GM19455 (cell line): ENCODE results near the gene CLN6.
A peak's percentile ranks its signal among the peaks of the same experiment; 100 is the strongest.

Source experiments
- ATAC-seq: cut with Tn5 transposase; IDR thresholded peaks from one replicate; pipeline ENCODE4 v1.9.1; 2021; ENCODE audit not compliant: unreplicated experiment

CLN6 gene

DNA sequence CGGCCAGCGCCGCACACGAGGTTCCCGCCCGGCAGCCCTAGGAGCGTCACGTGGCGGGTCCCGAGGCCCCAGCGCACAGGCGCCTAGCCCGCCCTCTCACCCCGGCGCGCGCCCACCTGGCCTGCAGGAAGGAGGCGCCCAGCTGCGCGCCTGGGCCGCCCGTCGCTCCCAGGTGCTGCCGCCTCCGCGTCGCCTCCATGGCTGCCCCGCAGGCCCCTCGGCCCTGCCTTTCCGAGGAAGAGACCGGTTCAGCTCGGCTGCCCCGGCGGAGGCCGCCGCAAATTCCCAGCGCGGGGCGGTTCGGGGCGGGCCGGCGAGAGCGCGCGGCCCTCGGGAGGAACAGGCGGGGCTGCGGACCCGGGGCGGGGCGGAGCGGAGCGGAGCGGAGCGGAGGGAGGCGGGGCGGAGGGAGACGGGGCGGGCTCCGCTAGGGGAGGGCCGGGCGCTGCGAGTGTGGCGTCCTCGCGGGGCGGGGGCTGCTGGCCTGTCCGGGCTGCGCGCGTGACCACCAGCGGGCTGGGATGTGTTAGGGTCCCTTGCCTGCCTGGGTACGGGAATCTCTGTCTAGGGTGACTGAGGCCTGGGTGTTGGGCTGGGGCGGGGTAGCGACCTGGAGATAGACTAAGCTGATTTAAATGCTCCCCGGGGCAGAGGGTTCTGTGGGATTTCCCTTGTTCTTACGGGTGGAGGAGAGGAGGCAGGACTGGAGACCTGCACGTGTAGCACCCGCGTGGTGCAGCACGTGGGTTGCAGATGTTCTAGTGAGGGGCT is at the start of gene CLN6:
CLN6 (minus strand) TSS at position 343 of the 771 bp plus-strand sequence; CDS start at position 199, 144 bp downstream.
- ATAC-seq = peak; percentile 80

DNA sequence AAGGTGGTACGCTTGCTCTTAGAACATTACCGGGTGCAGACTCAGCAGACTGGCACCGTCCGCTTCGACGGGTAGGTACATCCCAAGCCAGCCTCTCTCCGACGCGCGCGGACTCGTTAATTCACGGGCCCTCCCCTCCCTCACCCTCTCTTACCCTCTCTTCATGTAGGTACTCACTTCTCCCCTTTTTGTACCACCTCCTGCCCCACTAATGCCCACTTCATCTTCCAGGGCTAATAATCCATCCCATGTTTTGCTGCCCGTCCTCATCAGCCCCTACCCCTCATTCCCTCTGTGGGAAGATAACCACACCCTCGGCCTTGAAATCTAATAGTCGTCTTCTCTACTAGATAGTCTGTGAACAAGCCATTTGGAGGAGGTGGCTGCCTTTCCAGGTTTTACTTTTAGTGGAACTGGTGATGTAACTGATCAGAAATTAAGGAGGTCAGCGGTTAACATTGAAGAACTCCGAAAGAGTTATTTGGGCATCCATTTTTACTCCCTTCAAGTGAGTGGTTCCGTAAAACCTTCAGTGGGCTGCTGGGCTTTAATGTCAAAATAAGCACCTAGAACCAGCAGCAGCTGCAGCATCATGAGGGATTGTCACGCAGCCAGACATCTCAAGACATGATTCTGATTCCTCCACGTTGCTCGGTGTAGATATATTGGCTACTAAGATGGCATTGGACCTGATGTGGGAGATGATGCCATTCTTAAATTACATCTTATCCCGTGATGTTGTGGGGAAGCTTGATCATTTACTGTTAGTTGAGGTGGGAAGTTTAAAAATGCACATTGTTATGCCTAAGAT is 49.3 kb upstream of the CLN6 start:
- peak; percentile 14 for ATAC-seq

DNA sequence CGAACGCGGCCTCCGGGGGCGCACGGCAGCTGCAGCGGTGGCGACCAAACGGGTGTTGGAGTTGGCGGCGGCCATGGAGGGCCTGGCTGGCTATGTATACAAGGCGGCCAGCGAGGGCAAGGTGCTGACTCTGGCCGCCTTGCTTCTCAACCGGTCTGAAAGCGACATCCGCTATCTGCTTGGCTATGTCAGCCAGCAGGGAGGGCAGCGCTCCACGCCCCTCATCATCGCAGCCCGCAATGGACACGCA is 48.7 kb upstream of the CLN6 start:
- ATAC-seq = no peak

DNA sequence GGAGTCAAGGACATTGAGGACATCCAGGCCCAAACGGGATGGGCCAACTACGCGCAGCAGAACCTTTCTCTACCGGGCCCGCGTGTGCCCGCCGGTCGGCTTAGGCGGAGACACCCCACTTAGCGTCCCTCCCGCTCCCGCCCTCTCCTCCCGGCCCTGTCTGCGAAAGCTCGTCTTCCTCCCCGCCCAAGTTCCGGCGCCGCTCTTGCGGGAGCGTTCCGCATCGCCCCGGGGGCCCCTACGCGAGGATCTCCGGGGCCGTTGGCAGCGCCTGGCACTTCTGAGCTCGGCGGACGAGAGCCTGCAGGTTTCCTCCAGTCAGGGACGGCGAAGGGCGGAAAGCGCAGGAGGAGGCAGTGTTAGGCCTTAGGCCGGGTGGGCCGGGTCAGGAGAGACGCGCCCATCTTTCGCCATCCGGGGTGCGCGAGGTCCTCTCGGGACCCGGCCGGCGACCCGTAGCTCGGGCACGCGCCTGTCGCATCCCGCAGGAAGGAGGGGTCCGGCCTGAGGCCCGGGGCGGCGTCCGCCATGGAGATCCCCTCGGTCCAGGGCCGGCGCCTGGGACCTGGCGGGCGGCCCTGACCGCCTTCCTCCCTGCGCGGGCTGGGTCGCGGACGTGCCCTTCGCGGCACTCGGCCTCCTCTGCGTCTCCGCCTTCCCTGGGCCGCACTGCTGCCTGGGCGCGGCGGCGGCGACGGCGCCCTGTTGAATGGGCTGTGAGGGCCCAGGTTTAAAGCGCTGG is 48.2 kb upstream of the CLN6 start, which contains the start of gene FEM1B:
FEM1B (plus strand) TSS at position 143 of the 742 bp plus-strand sequence. CDS start 673 bp downstream, outside the sequence.
- peak; percentile 78 for ATAC-seq

DNA sequence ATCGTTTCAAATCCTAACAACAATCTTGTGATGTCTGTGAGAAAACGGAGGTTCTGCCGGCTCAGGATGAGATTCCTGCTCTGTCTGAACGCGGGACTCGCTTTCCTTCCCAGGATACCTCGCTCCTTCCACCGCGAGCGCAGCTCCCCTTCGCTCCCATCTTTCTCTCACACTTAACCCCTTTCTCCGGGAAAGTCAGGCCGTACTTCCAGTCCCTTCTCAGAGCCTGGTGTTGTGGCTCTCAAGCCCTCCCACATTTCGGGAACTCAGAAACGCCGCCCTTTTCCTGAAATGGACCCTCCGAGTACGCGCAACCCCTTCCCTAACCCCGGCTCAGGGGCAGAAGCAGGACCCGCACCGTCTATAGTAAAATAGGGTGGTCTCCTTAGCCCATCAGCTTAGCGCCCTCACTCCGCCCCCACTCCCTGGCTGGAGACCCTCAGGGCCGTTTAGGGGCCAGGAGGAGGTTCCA is 47.6 kb upstream of the CLN6 start:
- ATAC-seq = peak; percentile 1

DNA sequence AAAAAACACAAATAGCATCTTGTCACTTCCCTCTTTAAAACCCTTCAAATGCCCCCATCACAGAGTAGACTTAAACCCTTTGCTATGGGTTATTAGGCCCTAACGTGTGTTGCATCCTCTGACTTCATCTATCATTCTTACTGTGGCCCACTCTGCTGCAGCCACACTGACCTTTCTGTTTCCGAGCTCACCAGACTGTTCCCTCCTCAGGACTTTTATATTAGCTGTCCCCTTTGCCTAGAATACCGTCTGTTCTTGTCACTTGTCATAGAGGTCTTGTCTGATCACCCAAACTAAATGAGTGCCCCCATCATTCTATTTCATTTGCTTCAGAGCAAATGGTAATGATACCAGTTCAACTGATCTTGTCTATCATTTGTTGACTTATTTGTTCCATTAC is 47.1 kb upstream of the CLN6 start:
- ATAC-seq = no peak

DNA sequence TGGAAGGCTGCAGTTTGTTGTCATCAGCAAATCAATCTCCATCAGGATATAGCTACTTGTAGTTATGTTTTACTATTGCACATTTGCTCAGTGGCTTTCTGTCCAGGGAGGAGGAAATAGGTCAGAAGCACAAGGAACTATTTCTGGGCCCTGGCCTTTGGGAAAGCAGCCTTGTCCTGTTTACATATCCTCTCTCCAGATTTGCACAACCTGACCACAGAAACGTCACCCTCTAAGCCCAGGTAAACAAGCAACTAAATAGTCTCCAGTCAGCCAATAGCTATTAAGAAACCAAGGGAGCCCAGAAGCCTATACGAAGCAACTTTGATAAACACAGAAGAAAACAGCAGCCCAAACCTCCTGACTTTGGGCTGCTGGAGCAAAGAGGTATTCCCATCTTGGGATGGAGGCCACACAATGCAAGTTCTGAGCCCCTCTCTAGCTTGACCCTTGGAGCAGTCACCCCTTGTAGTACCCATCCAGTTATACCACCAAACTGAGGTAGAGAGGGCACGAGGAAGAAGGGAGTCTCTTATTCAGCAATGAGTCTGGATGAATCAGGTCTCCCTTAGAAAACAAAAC is 45.7 kb upstream of the CLN6 start:
- no peak for ATAC-seq

DNA sequence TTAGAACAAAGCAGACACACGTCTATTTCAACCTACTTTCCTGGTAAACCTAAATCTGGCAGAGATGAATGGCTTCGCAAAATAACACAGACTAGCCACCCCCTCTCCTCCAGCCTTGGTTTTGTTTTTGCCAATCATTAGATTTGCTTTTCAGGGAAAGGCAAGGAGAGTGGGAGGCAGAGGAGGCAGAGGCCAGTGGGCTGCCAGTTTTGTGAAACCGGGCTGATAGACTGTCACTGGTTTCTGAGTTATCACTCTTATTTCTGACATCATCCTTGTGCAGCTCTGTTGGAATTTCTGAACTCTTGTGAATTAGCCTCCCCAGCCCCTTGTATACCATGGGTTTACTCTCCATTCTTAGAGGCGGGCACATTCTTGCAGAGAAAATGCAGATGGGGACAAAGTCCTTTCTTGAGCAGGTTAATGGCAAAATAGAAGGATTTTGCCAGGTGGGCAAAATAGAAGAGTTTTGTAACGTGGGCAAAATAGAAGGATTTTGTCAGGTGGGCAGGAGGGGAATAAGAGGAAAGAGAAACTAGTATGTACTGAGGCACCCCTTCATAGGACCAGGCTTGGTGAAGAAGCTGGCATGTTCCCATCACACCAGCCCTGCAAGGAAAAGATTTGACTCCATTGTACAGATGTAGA is 44.8 kb upstream of the CLN6 start:
- no peak for ATAC-seq

DNA sequence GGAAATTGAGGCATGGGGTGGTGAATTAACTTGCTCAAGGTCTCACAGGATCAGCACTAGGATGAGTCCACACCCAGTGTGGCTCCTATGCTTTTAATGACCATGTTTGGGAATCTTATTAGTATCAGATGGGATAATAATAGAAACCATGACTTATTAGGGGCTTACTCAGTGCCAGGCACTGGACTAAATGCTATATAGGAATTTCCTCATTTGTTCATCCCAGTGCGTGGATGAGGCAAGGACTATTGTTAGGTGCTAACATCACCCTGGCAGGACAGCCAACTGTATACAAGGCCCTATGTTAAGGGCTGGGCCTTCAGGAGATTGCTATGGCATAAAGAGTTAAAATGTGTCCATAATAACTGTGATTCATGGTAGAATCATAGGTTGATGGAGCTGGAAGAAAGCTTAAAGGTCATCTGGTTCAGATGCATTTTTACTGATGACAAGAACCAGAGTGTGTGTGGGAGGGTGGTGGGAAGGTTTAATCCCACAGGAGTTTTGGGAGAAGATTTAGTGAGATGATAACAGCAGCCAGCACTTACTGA is 43.3 kb upstream of the CLN6 start:
- no peak for ATAC-seq

DNA sequence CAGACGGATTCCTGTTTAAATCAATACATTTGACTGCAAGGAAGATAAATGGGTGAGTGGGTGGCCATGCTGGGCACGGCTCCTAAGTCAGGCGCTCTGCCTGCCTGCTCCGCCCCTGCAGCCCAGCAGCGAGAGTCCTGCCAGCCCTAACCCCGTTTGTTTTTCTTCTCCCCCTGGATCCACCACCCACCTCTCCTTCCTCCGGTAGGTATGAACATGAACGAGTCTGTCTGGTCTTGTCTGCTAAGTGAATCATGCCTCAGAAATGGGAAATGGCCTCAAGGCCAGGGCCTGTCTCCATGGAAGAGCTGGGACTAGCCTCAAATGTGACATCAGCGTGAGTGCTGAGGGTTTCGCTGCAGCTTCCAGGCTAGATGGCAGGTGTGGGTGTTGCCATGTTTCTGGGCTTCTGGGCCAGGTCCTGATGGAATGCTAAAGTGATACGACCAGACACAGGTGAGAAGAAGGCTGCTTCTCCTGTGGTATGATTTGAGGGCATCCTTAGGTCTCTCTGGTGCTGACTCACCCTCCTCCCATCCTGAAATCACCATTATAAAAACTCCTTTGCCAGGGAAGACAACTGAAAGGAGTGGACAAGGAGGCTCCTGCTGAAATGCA is 42.4 kb upstream of the CLN6 start:
- ATAC-seq = no peak

DNA sequence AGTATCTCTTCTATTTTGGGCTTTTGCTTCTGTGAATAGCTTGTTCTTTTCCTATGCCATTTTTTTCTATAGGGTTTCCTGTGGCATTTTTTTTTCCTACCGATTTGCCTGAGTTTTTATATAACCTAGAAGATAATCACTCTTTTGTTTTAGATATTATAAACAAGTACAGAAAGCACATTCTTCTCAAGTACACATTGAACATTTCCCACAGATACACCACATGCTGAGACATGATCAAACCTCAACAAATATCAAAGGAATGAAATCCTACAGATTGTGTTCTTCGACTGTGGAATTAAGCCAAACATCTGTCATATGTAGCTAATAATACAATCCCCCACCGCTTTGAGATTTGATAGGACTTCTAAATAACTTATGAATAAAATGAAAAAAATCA is 38.9 kb upstream of the CLN6 start:
- no peak for ATAC-seq

DNA sequence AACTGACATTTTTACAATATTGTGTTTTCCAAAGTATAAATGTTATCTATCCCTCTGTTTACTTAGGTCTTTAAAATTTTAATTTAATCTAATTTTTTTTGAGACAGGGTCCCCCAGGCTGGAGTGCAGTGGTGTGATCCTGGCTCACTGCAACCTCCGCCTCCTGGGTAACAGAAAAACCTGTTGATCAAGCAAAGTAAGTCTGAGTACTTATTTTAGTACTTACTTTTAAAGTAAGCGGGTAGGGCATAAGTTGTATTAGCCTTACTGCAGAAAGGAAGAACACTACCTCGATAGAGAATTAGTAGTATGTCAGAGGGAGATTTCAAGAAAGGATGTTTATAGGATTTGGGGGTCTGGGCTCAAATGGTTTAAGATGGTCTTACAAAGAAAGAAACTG is 36.1 kb upstream of the CLN6 start:
- ATAC-seq = no peak

DNA sequence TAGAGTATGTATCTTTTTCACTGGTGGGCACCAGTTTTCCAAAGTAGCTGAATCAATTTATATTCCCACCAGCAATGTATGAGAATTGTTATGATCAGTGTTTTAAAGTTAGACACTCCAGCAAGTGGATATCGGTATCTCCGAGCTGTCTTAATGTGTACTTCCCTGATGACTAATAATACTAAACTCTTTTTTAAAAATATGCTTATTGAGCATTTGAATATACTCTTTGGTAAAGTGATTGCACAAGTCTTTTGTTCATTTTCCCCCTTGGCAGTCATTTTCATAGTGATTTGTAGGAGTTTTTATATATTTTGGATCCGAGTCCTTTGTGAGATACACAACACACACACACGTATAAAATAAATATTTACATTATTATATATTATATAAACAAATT is 35.6 kb upstream of the CLN6 start:
- ATAC-seq = no peak

DNA sequence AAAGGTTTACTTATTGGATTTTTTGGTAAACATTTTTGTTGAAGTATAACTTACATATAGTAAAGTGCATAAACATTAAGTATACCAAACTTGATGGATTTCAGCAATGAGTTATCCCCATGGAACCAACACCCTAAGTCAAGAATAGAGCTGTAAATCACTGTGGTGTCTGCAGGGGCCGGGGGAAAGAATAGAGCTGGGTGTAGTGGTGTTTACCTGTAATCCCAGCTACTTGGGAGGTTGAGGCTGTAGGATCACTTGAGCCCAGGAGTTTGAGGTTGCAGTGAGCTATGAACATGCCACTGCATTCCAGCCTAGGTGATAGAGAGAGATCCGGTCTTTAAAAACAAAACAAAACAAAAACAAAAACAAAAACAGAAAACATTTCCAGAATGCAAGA is 34.8 kb upstream of the CLN6 start:
- ATAC-seq = no peak

DNA sequence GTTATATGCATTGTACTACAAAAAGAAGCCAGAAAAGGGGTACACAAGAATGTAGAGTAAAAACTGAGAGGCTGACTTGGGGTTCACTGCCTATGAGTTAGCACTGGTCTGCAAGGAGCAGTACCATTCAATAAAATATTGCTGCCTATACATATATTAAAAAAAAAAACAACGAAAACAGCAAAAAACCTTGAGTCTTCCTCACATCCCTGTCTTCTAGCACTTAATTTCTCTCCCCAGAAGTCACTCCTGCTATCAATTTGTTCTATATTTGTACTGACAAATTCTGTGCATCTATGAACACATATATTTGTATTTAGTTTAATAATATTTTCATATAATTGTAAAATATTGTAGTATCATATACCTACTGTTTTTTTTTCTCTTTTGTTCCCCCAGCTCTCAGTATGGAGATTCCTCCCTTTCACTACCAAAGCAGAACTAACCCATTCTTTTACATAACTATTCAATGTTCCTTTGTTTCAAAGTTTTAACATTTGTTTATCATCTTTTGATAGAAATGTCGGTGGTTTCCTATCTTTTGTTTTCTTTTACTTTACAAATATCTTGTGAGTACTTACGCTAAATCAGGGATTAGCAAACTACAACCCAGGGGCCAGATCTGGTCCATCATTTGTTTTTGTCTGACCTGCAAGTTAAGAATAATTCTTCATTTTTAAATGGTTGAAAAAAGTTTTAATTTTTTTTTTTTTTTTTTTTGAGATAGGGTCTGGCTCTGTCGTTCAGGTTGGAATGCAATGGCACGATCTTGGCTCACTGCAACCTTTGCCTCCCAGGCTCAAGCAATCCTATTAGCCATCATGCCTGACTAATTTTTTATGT is 33.2 kb upstream of the CLN6 start:
- no peak for ATAC-seq

DNA sequence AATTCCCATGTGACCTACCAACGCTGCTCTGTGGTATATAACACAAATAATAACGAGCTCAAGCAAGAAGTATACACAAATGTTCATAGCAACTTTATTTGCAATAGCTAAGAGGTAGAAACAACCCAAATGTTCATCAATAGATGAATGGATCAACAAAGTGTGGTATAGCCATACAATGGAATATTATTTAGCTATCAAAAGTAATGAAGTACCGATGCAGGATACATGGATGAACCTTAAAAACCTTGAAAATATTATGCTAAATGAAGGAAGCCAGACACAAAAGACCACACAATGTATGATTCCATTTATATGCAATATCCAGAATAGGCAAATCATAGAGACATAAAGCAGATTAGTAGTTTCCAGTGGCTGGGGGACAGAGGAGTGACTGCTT is 32.5 kb upstream of the CLN6 start:
- no peak for ATAC-seq

DNA sequence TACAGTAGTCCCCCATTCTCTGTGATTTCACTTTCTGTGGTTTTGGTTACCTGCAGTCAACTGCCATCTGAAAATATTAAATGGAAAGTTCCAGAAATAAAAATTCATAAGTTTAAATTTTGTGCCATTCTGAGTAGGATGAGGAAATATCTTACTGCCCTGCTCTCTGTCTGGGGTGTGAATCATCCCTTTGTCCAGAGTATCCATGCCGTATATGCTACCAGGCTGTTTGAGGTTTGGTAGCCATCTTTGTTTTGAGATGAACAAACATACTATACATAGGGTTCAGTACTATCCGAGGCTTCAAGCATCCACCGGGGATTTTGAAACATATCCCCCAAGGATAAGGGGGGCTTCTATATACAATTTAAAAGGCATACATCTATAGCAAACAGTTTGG is 31.7 kb upstream of the CLN6 start:
- ATAC-seq = no peak

DNA sequence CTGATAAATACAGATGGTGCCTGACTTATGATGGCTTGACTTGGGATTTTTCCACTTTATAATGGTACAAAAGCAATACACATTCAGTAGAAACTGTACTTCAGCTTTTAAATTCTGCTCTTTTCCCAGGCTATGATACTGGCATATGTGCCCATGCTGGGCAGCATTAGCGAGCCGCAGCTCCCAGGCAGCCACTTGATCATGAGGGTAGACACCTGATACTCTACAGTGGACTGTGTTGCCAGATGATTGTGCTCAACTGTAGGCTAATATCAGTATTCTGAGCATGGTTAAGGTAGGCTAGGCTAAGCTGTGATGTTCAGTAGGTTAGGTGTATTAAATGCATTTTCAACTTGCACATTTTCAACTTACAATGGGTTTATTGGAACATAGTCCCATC is 30.4 kb upstream of the CLN6 start:
- ATAC-seq = no peak

DNA sequence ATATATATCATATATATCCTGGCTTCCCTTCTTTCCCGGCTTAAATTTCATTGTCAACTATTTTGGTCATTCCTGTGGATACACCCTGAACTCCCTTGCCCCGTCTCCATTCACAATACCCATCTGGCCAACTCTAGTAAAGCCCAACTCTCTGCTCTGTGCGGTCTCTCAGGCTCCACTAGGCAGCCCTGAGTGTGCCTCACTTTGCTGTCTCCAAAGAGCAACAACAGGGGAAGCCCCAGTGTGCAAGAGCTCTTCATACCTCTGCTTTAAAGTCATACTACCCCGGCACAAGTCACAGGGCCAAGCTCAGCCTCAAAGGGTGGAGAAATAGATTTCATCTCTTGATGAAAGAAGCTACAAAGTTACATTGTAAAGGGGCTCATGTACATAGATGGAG is 29.2 kb upstream of the CLN6 start:
- no peak for ATAC-seq
